ENCODE data around the gene POLR2E. TPM values are rescaled to one million over a fixed set of nuclear protein-coding genes. Genes with fewer than 3 reads are reported as not detected.
A peak's percentile ranks its signal among the peaks of the same experiment; 100 is the strongest.

Gene POLR2E
- total RNA-seq, 4 donors from 2014 or later = 84.1 to 142 (median 111) TPM

DNA sequence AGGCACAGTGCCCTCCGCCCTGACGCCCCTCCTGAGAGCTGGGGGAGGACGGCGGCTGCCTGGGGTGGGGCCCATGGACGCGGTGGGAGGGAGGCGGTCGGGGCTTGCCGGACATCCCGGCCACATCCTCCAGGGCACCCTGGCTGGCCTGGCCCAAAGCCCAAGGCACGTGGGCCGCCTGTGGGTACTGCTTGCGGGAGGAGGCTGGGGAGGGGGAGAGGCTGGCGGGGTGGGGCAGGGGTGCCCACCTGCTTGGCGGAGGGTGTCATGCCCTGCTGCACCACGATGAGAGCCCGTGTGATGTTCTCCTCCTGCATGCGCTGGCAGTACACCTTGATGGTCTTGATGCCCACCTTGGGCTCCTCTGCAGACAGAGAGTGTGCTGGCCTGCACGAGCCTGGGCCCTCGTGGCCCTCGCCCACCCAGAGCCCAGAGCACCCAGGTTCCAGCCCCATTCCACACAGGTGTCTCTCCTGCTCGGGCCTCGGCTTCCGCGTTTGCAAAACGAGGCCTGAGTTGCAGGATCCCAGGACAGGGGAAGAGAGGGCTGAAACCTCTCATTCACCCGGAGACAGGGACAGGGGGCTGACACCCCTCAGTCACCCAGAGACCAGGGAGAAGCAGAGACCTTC, 3.5 kb downstream of the POLR2E start:
- Histone ChIP-seq H3K36me3 (peaks cover 48% of the 10 kb centered on the region), H3K4me1 (peaks cover 54% of the 10 kb centered on the region), H3K4me3 (no peak overlapping the region), H3K27me3 (no peaks in the 10 kb centered on the region), H3K27ac (no peak overlapping the region), H3K9me3 (no peaks in the 10 kb centered on the region)
- TF ChIP-seq POLR2A (IDR thresholded peaks at IDR 0.05) (no peak), EP300 (IDR thresholded peaks at IDR 0.05) (no peak), POLR2AphosphoS5 (IDR thresholded peaks at IDR 0.05) (no peak)
- TF ChIP-seq, protein P1, sequence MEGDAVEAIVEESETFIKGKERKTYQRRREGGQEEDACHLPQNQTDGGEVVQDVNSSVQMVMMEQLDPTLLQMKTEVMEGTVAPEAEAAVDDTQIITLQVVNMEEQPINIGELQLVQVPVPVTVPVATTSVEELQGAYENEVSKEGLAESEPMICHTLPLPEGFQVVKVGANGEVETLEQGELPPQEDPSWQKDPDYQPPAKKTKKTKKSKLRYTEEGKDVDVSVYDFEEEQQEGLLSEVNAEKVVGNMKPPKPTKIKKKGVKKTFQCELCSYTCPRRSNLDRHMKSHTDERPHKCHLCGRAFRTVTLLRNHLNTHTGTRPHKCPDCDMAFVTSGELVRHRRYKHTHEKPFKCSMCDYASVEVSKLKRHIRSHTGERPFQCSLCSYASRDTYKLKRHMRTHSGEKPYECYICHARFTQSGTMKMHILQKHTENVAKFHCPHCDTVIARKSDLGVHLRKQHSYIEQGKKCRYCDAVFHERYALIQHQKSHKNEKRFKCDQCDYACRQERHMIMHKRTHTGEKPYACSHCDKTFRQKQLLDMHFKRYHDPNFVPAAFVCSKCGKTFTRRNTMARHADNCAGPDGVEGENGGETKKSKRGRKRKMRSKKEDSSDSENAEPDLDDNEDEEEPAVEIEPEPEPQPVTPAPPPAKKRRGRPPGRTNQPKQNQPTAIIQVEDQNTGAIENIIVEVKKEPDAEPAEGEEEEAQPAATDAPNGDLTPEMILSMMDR (IDR thresholded peaks at IDR 0.05) = no peak
- no peak for DNase-seq (ENCODE audit: low spot score in 2 of 2)
- no CpG with 5 or more reads among the region's 27 CpGs for WGBS

DNA sequence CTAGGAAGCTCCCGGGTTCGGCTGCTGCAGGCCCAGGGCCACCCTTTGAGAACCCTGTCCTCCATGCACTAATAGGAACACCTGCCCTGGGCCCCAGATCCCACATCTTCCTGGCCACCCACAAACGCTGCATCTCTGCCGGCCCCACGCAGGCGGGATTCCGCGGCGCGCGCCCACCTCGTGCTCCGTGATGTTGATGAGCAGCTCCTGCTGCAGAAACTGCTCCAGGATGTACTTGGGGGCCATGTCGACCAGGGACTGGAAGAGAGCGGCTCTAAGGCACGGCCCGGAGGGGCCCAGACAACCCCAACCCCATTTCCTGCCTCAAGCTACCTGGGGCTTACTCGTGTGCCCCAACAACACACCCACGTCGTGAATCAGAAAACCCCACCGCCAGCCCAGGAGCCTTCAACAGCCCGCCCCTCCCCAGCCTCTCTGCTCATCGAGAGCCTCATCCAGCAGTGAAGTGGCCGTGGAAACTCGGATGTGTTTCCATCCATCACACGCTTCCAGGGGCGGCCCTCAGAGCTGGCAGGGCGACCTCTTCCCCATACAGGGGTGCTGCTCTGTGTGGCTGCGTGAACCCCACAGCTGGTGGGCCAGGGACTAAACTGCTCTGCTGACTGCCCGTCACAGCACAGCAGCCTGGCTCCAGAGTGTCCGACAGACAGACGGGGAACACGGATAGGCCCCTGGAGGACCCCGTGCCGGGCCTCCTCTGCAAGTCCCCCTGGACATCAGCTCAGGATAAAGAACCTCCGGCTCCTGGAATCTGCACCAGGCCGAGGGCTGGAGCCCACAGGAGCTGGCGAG, 4.2 kb downstream of the POLR2E start:
- peaks cover 54% of the 10 kb centered on the region for H3K4me1 ChIP-seq
- no peak overlapping the region for H3K4me3 ChIP-seq
- H3K27me3 ChIP-seq = no peaks in the 10 kb centered on the region
- H3K36me3 ChIP-seq = peaks cover 51% of the 10 kb centered on the region
- no peak for DNase-seq (ENCODE audit: low spot score in 2 of 2)
- no peak for TF ChIP-seq EP300 (IDR thresholded peaks at IDR 0.05)
- TF ChIP-seq POLR2A (IDR thresholded peaks at IDR 0.05) = no peak
- no peak for TF ChIP-seq POLR2AphosphoS5 (IDR thresholded peaks at IDR 0.05)
- H3K27ac ChIP-seq = no peak overlapping the region
- 92% methylated on average over 17 of the region's 38 CpGs for WGBS
- no peaks in the 10 kb centered on the region for H3K9me3 ChIP-seq

DNA sequence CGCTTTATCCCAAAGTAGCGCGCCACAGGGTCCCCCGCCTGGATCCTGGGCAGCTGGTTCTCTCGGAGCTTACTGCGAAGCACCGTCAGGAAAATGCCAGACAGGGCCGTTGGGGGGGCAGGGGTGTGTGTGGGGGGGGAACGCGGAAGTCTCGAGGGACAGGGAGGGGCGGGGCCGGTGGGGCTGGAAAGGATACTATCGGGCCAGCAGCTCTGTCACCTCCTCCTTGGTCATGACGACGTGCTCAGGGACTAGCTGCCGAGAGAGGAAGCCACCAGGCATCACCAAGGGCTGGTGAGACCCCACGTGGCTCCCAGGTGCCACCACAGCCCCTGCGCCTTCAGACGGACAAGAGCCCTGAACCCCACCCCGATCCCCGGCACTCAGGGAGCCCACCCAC, 5.3 kb downstream of the POLR2E start:
- no peak for DNase-seq (ENCODE audit: low spot score in 2 of 2)
- Histone ChIP-seq H3K4me1 (peaks cover 51% of the 10 kb centered on the region), H3K27me3 (no peaks in the 10 kb centered on the region), H3K27ac (peak overlapping the region; percentile 11), H3K36me3 (peaks cover 54% of the 10 kb centered on the region), H3K9me3 (no peaks in the 10 kb centered on the region), H3K4me3 (no peak overlapping the region)
- 84% methylated on average over 6 of the region's 22 CpGs for WGBS
- TF ChIP-seq, protein P1 (IDR thresholded peaks at IDR 0.05) = no peak
- TF ChIP-seq POLR2A (IDR thresholded peaks at IDR 0.05) = no peak
- no peak for TF ChIP-seq POLR2AphosphoS5 (IDR thresholded peaks at IDR 0.05)
- no peak for TF ChIP-seq EP300 (IDR thresholded peaks at IDR 0.05)

DNA sequence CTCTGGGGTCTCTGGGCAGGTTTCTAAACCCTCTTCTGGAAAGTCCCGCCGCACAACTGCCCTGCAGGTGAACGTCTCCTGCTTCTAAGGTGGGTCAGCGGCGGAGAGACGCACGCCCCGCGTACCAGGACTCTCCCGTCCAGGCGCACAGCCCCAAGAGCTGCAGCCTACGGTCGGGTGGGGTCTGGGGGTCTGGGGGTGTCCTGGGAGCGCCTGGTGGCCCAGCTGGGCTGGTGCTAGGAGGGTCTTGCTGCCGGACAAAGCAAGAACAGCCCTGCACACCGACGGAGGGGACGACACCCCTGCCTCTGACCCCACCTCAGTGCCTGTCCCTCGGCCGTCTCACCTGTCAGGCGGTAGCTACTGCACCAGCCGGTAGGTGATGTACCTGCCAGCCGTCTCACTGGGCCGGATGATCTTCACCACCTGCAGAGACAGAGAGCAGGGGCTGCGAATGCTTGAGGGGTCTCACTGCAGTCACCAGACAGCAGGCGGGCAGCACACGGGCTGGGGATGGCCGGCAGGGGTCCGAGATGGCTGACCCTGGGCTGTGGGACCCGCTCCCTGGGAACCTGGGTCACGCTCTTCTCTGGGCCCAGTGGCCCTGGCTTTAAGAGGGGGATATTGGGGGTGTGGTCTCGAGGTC, 5.9 kb downstream of the POLR2E start:
- H3K36me3 ChIP-seq = peaks cover 54% of the 10 kb centered on the region
- no peaks in the 10 kb centered on the region for H3K9me3 ChIP-seq
- H3K4me1 ChIP-seq = peaks cover 48% of the 10 kb centered on the region
- H3K27ac ChIP-seq = peak overlapping the region; percentile 11
- no peak overlapping the region for H3K4me3 ChIP-seq
- H3K27me3 ChIP-seq = no peaks in the 10 kb centered on the region
- WGBS = 90% methylated on average over 2 of the region's 32 CpGs
- no peak for DNase-seq (ENCODE audit: low spot score in 2 of 2)
- TF ChIP-seq EP300 (IDR thresholded peaks at IDR 0.05) (no peak), POLR2A (IDR thresholded peaks at IDR 0.05) (no peak), POLR2AphosphoS5 (IDR thresholded peaks at IDR 0.05) (no peak)
- TF ChIP-seq, protein P1 (IDR thresholded peaks at IDR 0.05) = no peak

DNA sequence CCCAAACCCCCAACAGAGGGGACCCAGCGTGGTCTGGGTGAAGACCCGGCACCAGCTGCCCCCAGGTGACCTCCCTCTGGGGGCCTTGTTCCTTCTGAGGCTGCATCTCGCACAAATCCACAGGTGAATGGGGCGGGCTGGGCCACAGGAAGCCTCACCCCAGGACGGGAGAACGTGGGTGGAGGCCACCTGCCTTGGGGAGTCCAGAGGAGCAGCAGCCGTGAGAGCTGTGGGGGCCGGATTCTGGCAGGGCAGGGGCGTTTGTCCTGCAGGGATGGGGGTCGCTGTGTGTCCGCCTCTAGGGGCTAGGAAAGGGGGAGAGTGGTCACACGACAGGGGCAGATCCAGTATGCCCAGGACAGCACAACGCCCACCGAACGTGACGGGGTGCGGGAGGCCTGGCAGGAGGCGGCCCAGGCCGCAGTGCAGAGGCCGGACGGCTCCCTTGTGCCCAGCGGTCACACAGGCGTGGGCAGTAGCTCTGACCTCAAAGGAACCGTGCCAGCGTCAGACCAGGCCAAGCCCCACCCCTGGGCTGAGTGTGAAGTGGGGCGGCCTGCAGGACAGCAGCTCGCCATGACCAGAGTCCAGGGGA, 6.7 kb downstream of the POLR2E start:
- no peak overlapping the region for H3K4me3 ChIP-seq
- no peaks in the 10 kb centered on the region for H3K27me3 ChIP-seq
- peaks cover 40% of the 10 kb centered on the region for H3K4me1 ChIP-seq
- H3K27ac ChIP-seq = peak overlapping the region; percentile 75
- 73% methylated on average over 11 of the region's 27 CpGs for WGBS
- no peak for DNase-seq (ENCODE audit: low spot score in 2 of 2)
- no peaks in the 10 kb centered on the region for H3K9me3 ChIP-seq
- TF ChIP-seq POLR2A (IDR thresholded peaks at IDR 0.05) (no peak), POLR2AphosphoS5 (IDR thresholded peaks at IDR 0.05) (no peak)
- TF ChIP-seq, protein P1 (IDR thresholded peaks at IDR 0.05) = no peak
- H3K36me3 ChIP-seq = peaks cover 52% of the 10 kb centered on the region
